ENCODE measurements around the gene LARGE2. TPM values are rescaled to one million over a fixed set of nuclear protein-coding genes. Genes with fewer than 3 reads are reported as not detected.

Gene LARGE2
- total and polyA plus RNA-seq, 2 of the 13 experiments (the other 11 are each of a cell fraction or from before 2014, with no cell fraction given) = 8.5 to 21.6 TPM

DNA sequence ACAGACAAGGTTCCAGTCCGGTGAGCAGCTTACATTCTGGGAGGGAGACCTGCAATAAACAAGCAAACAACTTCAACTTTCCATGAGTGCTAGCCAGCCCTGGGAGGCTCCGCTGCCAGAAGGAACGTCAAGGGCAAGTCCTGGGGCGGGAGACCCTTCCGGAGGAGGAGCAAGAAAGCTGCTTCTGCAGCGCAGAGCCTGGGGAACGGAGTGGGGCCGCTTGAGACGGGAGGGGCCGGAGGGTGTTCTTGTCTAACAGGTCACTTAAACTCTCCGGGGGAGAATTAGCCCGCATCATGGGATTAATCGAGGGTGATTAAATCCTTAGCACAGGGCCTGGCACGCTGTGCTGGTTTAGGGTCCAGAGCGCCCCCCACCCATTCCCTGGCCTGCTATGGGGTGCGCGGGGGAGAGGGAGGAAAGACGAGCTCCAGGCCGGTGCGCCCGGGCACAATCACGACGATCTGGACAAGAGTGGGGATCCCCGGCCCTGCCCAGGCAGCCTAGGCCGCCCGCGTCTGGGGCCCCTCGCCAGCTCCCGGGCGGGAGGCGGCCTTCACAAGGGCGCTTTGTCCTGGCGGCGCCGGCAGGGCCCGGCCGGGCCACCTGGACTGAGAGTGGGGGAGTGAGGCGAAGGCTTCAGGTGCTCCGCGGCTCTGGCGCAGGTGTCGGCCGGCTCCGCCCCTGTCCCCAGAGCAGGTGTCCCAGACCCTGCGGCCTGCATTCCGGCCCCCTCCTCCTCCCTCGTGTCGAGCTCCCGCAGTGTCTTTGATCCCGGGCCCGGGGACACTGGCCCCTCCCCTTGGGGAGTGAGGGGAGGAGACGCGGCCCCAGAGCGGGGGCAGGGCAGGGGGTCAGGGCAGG, 663 bp upstream of the LARGE2 start (continued):
- TF ChIP-seq, protein P1, sequence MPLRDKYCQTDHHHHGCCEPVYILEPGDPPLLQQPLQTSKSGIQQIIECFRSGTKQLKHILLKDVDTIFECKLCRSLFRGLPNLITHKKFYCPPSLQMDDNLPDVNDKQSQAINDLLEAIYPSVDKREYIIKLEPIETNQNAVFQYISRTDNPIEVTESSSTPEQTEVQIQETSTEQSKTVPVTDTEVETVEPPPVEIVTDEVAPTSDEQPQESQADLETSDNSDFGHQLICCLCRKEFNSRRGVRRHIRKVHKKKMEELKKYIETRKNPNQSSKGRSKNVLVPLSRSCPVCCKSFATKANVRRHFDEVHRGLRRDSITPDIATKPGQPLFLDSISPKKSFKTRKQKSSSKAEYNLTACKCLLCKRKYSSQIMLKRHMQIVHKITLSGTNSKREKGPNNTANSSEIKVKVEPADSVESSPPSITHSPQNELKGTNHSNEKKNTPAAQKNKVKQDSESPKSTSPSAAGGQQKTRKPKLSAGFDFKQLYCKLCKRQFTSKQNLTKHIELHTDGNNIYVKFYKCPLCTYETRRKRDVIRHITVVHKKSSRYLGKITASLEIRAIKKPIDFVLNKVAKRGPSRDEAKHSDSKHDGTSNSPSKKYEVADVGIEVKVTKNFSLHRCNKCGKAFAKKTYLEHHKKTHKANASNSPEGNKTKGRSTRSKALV (CRISPR knock-in tag; IDR thresholded peaks at IDR 0.05) = peak; percentile 57
- TF ChIP-seq TMF1 (CRISPR knock-in tag; IDR thresholded peaks at IDR 0.05; ENCODE audit: low read depth) = no peak
- TF ChIP-seq, protein P2, sequence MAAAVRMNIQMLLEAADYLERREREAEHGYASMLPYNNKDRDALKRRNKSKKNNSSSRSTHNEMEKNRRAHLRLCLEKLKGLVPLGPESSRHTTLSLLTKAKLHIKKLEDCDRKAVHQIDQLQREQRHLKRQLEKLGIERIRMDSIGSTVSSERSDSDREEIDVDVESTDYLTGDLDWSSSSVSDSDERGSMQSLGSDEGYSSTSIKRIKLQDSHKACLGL (CRISPR knock-in tag; IDR thresholded peaks at IDR 0.05) = peak; percentile 29; the same call in 1 of the 2 replicates
- no peak for TF ChIP-seq ZNF7 (CRISPR knock-in tag; IDR thresholded peaks at IDR 0.05)
- TF ChIP-seq SIN3B (IDR thresholded peaks at IDR 0.05; ENCODE audit: low read length) = no peak
- no peak for TF ChIP-seq SRSF9 (IDR thresholded peaks at IDR 0.05; ENCODE audit: borderline replicate concordance, insufficient read depth, low read depth, low read length, poor library complexity, severe bottlenecking)
- no peak for TF ChIP-seq MIER3 (CRISPR knock-in tag; IDR thresholded peaks at IDR 0.05; ENCODE audit: borderline replicate concordance)
- no peak for TF ChIP-seq TARDBP (CRISPR knock-in tag; IDR thresholded peaks at IDR 0.05)
- TF ChIP-seq ZBTB7B (CRISPR knock-in tag; IDR thresholded peaks at IDR 0.05) = no peak
- TF ChIP-seq PITX1 (CRISPR knock-in tag; IDR thresholded peaks at IDR 0.05) = no peak
- TF ChIP-seq EEA1 (CRISPR knock-in tag; IDR thresholded peaks at IDR 0.05; ENCODE audit: borderline replicate concordance) = no peak
- no peak for TF ChIP-seq EHMT2 (IDR thresholded peaks at IDR 0.05; ENCODE audit: borderline replicate concordance, low read depth, low read length)
- no peak for TF ChIP-seq THAP11 (CRISPR knock-in tag; IDR thresholded peaks at IDR 0.05)
- TF ChIP-seq, protein P3, sequence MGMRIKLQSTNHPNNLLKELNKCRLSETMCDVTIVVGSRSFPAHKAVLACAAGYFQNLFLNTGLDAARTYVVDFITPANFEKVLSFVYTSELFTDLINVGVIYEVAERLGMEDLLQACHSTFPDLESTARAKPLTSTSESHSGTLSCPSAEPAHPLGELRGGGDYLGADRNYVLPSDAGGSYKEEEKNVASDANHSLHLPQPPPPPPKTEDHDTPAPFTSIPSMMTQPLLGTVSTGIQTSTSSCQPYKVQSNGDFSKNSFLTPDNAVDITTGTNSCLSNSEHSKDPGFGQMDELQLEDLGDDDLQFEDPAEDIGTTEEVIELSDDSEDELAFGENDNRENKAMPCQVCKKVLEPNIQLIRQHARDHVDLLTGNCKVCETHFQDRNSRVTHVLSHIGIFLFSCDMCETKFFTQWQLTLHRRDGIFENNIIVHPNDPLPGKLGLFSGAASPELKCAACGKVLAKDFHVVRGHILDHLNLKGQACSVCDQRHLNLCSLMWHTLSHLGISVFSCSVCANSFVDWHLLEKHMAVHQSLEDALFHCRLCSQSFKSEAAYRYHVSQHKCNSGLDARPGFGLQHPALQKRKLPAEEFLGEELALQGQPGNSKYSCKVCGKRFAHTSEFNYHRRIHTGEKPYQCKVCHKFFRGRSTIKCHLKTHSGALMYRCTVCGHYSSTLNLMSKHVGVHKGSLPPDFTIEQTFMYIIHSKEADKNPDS (CRISPR knock-in tag; IDR thresholded peaks at IDR 0.05) = no peak
- TF ChIP-seq SOX13 (IDR thresholded peaks at IDR 0.05) = no peak
- peak in 1 of 2 experiments; percentile 34; a peak in 1 of 4 replicates for TF ChIP-seq SOX13 (CRISPR knock-in tag; conservative IDR thresholded peaks at IDR 0.05 in 1 of 2, IDR thresholded peaks at IDR 0.05 in 1 of 2)
- TF ChIP-seq, protein P4, sequence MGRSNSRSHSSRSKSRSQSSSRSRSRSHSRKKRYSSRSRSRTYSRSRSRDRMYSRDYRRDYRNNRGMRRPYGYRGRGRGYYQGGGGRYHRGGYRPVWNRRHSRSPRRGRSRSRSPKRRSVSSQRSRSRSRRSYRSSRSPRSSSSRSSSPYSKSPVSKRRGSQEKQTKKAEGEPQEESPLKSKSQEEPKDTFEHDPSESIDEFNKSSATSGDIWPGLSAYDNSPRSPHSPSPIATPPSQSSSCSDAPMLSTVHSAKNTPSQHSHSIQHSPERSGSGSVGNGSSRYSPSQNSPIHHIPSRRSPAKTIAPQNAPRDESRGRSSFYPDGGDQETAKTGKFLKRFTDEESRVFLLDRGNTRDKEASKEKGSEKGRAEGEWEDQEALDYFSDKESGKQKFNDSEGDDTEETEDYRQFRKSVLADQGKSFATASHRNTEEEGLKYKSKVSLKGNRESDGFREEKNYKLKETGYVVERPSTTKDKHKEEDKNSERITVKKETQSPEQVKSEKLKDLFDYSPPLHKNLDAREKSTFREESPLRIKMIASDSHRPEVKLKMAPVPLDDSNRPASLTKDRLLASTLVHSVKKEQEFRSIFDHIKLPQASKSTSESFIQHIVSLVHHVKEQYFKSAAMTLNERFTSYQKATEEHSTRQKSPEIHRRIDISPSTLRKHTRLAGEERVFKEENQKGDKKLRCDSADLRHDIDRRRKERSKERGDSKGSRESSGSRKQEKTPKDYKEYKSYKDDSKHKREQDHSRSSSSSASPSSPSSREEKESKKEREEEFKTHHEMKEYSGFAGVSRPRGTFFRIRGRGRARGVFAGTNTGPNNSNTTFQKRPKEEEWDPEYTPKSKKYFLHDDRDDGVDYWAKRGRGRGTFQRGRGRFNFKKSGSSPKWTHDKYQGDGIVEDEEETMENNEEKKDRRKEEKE (IDR thresholded peaks at IDR 0.05) = no peak
- no peak for TF ChIP-seq SMARCC2 (IDR thresholded peaks at IDR 0.05)
- TF ChIP-seq, protein P5, sequence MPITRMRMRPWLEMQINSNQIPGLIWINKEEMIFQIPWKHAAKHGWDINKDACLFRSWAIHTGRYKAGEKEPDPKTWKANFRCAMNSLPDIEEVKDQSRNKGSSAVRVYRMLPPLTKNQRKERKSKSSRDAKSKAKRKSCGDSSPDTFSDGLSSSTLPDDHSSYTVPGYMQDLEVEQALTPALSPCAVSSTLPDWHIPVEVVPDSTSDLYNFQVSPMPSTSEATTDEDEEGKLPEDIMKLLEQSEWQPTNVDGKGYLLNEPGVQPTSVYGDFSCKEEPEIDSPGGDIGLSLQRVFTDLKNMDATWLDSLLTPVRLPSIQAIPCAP (CRISPR knock-in tag; IDR thresholded peaks at IDR 0.05; ENCODE audit: low read depth) = no peak

Measured in HepG2 (cell line).